ENCODE measurements around the gene AP1G2. TPM values are rescaled to one million over a fixed set of nuclear protein-coding genes. Genes with fewer than 3 reads are reported as not detected.

Gene AP1G2
- total RNA-seq, 1 experiment from 2014 or later, result 155 TPM

DNA sequence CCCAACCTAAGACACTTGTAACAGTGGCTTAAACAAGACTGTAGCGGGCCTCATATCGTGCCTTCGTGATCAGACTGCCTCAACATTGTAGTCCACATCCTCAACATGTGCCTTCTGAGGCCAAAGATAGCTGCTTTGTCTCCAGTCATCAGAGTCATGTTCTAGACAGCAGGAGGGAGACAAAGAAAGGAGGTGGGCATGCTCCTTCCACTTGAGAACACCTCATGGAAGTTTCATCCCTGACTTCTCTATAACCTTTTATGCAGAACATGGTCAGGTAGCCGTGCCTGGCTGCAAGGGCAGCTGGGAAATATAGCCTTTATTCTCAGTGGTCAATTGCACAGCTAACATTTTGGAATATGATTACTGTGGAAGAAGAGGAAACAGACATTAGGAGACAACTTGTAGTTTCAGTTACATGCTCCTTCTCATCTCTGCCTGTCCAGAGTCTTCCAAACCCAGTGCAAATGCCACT is 43.3 kb upstream of the AP1G2 start:
- no peak overlapping the region for H3K4me2 ChIP-seq (ENCODE audit: low read length)
- H3K4me3 ChIP-seq (replicated peaks in 1 of 2; ENCODE audit: low read depth in 1 of 2, low read length in 2 of 2), result no peak overlapping the region
- TF ChIP-seq ZNF274 (IDR thresholded peaks at IDR 0.05; ENCODE audit: low read depth, low read length), result no peak
- no peak for TF ChIP-seq ELF1 (IDR thresholded peaks at IDR 0.05; ENCODE audit: borderline replicate concordance, low read depth)
- TF ChIP-seq SRF (IDR thresholded peaks at IDR 0.05; ENCODE audit: low read depth), result no peak
- TF ChIP-seq, protein P1, sequence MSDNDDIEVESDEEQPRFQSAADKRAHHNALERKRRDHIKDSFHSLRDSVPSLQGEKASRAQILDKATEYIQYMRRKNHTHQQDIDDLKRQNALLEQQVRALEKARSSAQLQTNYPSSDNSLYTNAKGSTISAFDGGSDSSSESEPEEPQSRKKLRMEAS (IDR thresholded peaks at IDR 0.05), result no peak
- TF ChIP-seq, protein P2, sequence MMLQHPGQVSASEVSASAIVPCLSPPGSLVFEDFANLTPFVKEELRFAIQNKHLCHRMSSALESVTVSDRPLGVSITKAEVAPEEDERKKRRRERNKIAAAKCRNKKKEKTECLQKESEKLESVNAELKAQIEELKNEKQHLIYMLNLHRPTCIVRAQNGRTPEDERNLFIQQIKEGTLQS (IDR thresholded peaks at IDR 0.05), result no peak
- TF ChIP-seq SIN3A (IDR thresholded peaks at IDR 0.05; ENCODE audit: low read depth), result no peak
- TF ChIP-seq, protein P3, sequence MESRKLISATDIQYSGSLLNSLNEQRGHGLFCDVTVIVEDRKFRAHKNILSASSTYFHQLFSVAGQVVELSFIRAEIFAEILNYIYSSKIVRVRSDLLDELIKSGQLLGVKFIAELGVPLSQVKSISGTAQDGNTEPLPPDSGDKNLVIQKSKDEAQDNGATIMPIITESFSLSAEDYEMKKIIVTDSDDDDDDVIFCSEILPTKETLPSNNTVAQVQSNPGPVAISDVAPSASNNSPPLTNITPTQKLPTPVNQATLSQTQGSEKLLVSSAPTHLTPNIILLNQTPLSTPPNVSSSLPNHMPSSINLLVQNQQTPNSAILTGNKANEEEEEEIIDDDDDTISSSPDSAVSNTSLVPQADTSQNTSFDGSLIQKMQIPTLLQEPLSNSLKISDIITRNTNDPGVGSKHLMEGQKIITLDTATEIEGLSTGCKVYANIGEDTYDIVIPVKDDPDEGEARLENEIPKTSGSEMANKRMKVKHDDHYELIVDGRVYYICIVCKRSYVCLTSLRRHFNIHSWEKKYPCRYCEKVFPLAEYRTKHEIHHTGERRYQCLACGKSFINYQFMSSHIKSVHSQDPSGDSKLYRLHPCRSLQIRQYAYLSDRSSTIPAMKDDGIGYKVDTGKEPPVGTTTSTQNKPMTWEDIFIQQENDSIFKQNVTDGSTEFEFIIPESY (IDR thresholded peaks at IDR 0.05; ENCODE audit: extremely low read depth, insufficient replicate concordance, low read length), result no peak
- no peak for TF ChIP-seq EZH2 (IDR thresholded peaks at IDR 0.05)
- no peak for TF ChIP-seq TCF7L2 (IDR thresholded peaks at IDR 0.05; ENCODE audit: borderline replicate concordance, extremely low read depth, insufficient read depth, insufficient read length)
- TF ChIP-seq CBX3 (IDR thresholded peaks at IDR 0.05; ENCODE audit: low read depth), result no peak
- TF ChIP-seq CEBPB (IDR thresholded peaks at IDR 0.05; ENCODE audit: low read depth), result no peak
- TF ChIP-seq RAD21 (IDR thresholded peaks at IDR 0.05; ENCODE audit: low read depth), result no peak
- TF ChIP-seq JUND (IDR thresholded peaks at IDR 0.05), result no peak
- TF ChIP-seq YY1 (IDR thresholded peaks at IDR 0.05; ENCODE audit: extremely low read depth, insufficient replicate concordance, low read depth, low read length), result no peak
- no peaks in the 10 kb centered on the region for H3K9me2 ChIP-seq (ENCODE audit: insufficient read depth)
- DNase-seq (ENCODE audit: low read depth, low spot score), result no peak
- no peaks in the 10 kb centered on the region for H3K36me3 ChIP-seq (ENCODE audit: control insufficient read depth in 1 of 2, insufficient read depth in 2 of 2, low read length in 2 of 2)
- no peaks in the 10 kb centered on the region for H3K79me2 ChIP-seq (ENCODE audit: insufficient read depth, low read length)
- RAD21 ChIA-PET (ENCODE audit: low non-redundant PET in 1 of 2, low total read pairs in 2 of 2, uncharacterized antibody in 2 of 2, unreplicated experiment in 2 of 2), result no interaction called here
- H2AFZ ChIP-seq (ENCODE audit: low read depth, low read length, poor library complexity, severe bottlenecking), result no peak overlapping the region
- BruUV-seq (replicated peaks), result no TSS peak
- H3K9me3 ChIP-seq (ENCODE audit: control insufficient read depth in 1 of 2, insufficient read depth in 1 of 2, low read depth in 1 of 2, low read length in 2 of 2), result no peaks in the 10 kb centered on the region
- no peaks in the 10 kb centered on the region for H3K27me3 ChIP-seq (ENCODE audit: insufficient read depth, low read length)
- POLR2A ChIA-PET, result no interaction called here
- H3K4me1 ChIP-seq (ENCODE audit: control insufficient read depth in 1 of 2, insufficient read depth in 2 of 2, low read length in 2 of 2), result no peaks in the 10 kb centered on the region
- intact Hi-C loops (cut with micrococcal nuclease), result no loop called here
- CTCF ChIA-PET, result interaction anchor here (1.4 kb wide), 1 partner anchor 21 kb away, joined by 7 read pairs; no protein-coding TSS in a partner anchor
- no peaks in the 10 kb centered on the region for H4K20me1 ChIP-seq (ENCODE audit: insufficient read depth)
- H3K27ac ChIP-seq (ENCODE audit: low read depth, low read length), result no peak overlapping the region
- no peak for ATAC-seq
- no peak overlapping the region for H3K9ac ChIP-seq (ENCODE audit: low read length)
